K562 (cell line): ENCODE results near the gene ZNF692. TPM values are rescaled to one million over a fixed set of nuclear protein-coding genes. Genes with fewer than 3 reads are reported as not detected.

Experiments used
- AFF1 ChIP-seq, 2 experiments: fragments of 450-650 bp; IDR thresholded peaks; 2 replicates each; pipeline ENCODE4 v1.6.1; 2018; ENCODE audit warnings: mild to moderate bottlenecking in 2 of 2, low read depth in 1 of 2; ENCODE audit not compliant: partially characterized antibody in 2 of 2
- BRF1 ChIP-seq: IDR thresholded peaks from 3 replicates; pipeline ENCODE4 v1.6.1; 2011; ENCODE audit warnings: borderline replicate concordance, mild to moderate bottlenecking; ENCODE audit not compliant: insufficient read length; ENCODE audit errors: extremely low read depth
- CBX1 ChIP-seq: sonication (generic); IDR thresholded peaks from 2 replicates; pipeline ENCODE4 v1.6.1; 2016; ENCODE audit warnings: antibody characterized with exemption, low read depth, mild to moderate bottlenecking
- DACH1 ChIP-seq: fragments of 450-650 bp; IDR thresholded peaks from 2 replicates; pipeline ENCODE4 v1.6.1; 2018; ENCODE audit not compliant: partially characterized antibody
- DEAF1 ChIP-seq: fragments of 450-650 bp; formaldehyde crosslinking; IDR thresholded peaks from 2 replicates; pipeline ENCODE4 v1.4.0; 2020; ENCODE audit warnings: mild to moderate bottlenecking, moderate library complexity
- EHMT2 ChIP-seq: fragments of 450-650 bp; IDR thresholded peaks from 2 replicates; pipeline ENCODE4 v1.6.1; 2018; ENCODE audit warnings: antibody characterized with exemption
- FUS ChIP-seq: fragments of 200-400 bp; formaldehyde crosslinking; optimal IDR thresholded peaks from 2 replicates; pipeline ENCODE3; 2017; ENCODE audit warnings: low read depth, low read length
- GTF2B ChIP-seq: IDR thresholded peaks from 2 replicates; pipeline ENCODE4 v1.6.1; 2011; ENCODE audit not compliant: insufficient read length; ENCODE audit errors: extremely low read depth
- GTF2E2 ChIP-seq: fragments of 200-800 bp; sonication (Bioruptor generic); IDR thresholded peaks from 2 replicates; pipeline ENCODE4 v1.6.1; 2016; ENCODE audit warnings: missing genetic modification characterization, missing compliant biosample characterization
- KAT8 ChIP-seq: fragments of 450-650 bp; IDR thresholded peaks from 2 replicates; pipeline ENCODE4 v1.6.1; 2016; ENCODE audit warnings: low read depth, mild to moderate bottlenecking
- MCM2 ChIP-seq: fragments of 450-650 bp; IDR thresholded peaks from 2 replicates; pipeline ENCODE4 v1.6.1; 2017; ENCODE audit warnings: low read depth, mild to moderate bottlenecking
- MITF ChIP-seq: IDR thresholded peaks from 2 replicates; pipeline ENCODE4 v1.6.1; 2014; ENCODE audit warnings: antibody characterized with exemption
- MYNN ChIP-seq, 2 experiments: sonication (generic); formaldehyde crosslinking in 1 of 2; IDR thresholded peaks; 2 replicates each; pipeline versions ENCODE4 v1.5.0 to v1.6.1; 2016 to 2020; ENCODE audit warnings: antibody characterized with exemption in 1 of 2, missing genetic modification reagents in 1 of 2
- NCOA6 ChIP-seq: fragments of 450-650 bp; IDR thresholded peaks from 2 replicates; pipeline ENCODE4 v1.6.1; 2017; ENCODE audit warnings: mild to moderate bottlenecking
- NR3C1 ChIP-seq: sonication (generic); formaldehyde crosslinking; IDR thresholded peaks from 2 replicates; pipeline ENCODE4 v1.8.1; 2022; ENCODE audit warnings: missing genetic modification reagents
- PTRF ChIP-seq: fragments of 450-650 bp; IDR thresholded peaks from 2 replicates; pipeline ENCODE4 v1.6.1; 2016; ENCODE audit warnings: mild to moderate bottlenecking, missing genetic modification characterization, missing compliant biosample characterization
- SMARCE1 ChIP-seq: fragments of 450-650 bp; IDR thresholded peaks from 2 replicates; pipeline ENCODE4 v1.7.1; 2016; ENCODE audit warnings: mild to moderate bottlenecking
- SREBF1 ChIP-seq: fragments of 150-350 bp; IDR thresholded peaks from 2 replicates; pipeline ENCODE4 v1.6.1; 2014; ENCODE audit warnings: antibody characterized with exemption, low read depth, low read length, borderline replicate concordance
- YBX1 ChIP-seq: fragments of 450-650 bp; IDR thresholded peaks from 2 replicates; pipeline ENCODE4 v1.7.1; 2016; ENCODE audit warnings: mild to moderate bottlenecking
- ZBED1 ChIP-seq: IDR thresholded peaks from 2 replicates; pipeline ENCODE4 v1.6.1; 2014
- ZNF644 ChIP-seq: fragments of 200-800 bp; sonication (Bioruptor generic); IDR thresholded peaks from 2 replicates; pipeline ENCODE4 v1.6.1; 2016; ENCODE audit warnings: low read depth, missing genetic modification characterization, missing compliant biosample characterization
- ZNF780A ChIP-seq: fragments of 250-450 bp; sonication (Bioruptor Pico); IDR thresholded peaks from 2 replicates; pipeline ENCODE4 v1.5.0; 2021; ENCODE audit warnings: mild to moderate bottlenecking
- polyA plus RNA-seq, 8 experiments: library from polyadenylated mRNA; depleted of rRNA in 4 of 8; stranded (reverse) in 5 of 8; unstranded in 3 of 8; fragments of >200 nt; fragmentation: Nextera tagmentation in 2 of 8; fragmentation: Illumina TruSeq in 1 of 8; extraction: Ambion mirVana in 2 of 8; extraction: Trizol in 1 of 8; gene quantifications; 2 replicates each; pipeline versions ENCODE4 v1.2.1 to v1.2.3, GENCODE V29; 2011 to 2014; ENCODE audit warnings: inconsistent platforms in 1 of 8, missing spikeins in 1 of 8
- total RNA-seq, 7 experiments: library from RNA; depleted of rRNA in 6 of 7; stranded (reverse); fragments of >200 nt in 6 of 7; fragmentation: Illumina TruSeq in 2 of 7; extraction: Trizol in 2 of 7; gene quantifications; 2 replicates each; pipeline versions ENCODE4 v1.2.1 to v1.2.3, GENCODE V29; 2011 to 2021; ENCODE audit warnings: low replicate concordance in 1 of 7

The ZNF692 gene
- total and polyA plus RNA-seq, 9 of the 15 experiments (the other 6 are each of a cell fraction or from before 2014, with no cell fraction given), result 8.4 to 143 (median 55.9) TPM

GRCh38 chr1:248825909-248826760, 32.8 kb downstream of the ZNF692 start, which contains the start of gene SH3BP5L (continued):
- TF ChIP-seq DACH1 (no peak), EHMT2 (no peak), SREBF1 (no peak), PTRF (tag) (no peak), CBX1 (no peak), GTF2B (no peak), YBX1 (no peak), KAT8 (no peak), MYNN (IDR thresholded peaks at IDR 0.05) (no peak), MYNN (CRISPR knock-in tag; IDR thresholded peaks at IDR 0.05) (no peak), BRF1 (no peak), NCOA6 (no peak), ZBED1 (no peak), DEAF1 (CRISPR knock-in tag) (peak; percentile 61; the same call in 1 of the 2 replicates), GTF2E2 (no peak), MCM2 (no peak), FUS (no peak), ZNF644 (tag) (peak; percentile 86), MITF (no peak), SMARCE1 (peak; percentile 58), ZNF780A (CRISPR knock-in tag) (no peak), NR3C1 (CRISPR knock-in tag) (no peak), AFF1 (IDR thresholded peaks at IDR 0.05; ENCODE audit: low read depth in 1 of 2, partially characterized antibody in 2 of 2) (peak in 1 of 2 experiments; percentile 28)
